Upper lobe of left lung (tissue), 6 donors: ENCODE measurements around the gene U2AF1L4. TPM values are rescaled to one million over a fixed set of nuclear protein-coding genes. Genes with fewer than 3 reads are reported as not detected.
A peak's percentile ranks its signal among the peaks of the same experiment; 100 is the strongest.

Experiments
- ATAC-seq, 2 donors: fragments of 200-7000 bp; cut with Tn5 transposase; one replicate each; pipeline ENCODE4 v1.9.1; 2022; ENCODE audit warnings: mild to moderate bottlenecking in 2 of 2, moderate library complexity in 2 of 2; ENCODE audit not compliant: low FRiP score in 2 of 2
- DNase-seq, 2 donors: peaks; one replicate each; pipeline ENCODE4 v3.0.0-alpha.2; 2019 to 2020
- H3K27ac ChIP-seq, 4 donors: fragments of 200-600 bp; sonication (generic); one replicate each; pipeline ENCODE4 v1.5.1; 2016 to 2019
- H3K27me3 ChIP-seq, 4 donors: fragments of 200-600 bp; sonication (generic); one replicate each; pipeline ENCODE4 v1.5.1; 2017 to 2019
- H3K36me3 ChIP-seq, 4 donors: fragments of 200-600 bp; sonication (generic); one replicate each; pipeline ENCODE4 v1.5.1; 2016 to 2019
- H3K4me1 ChIP-seq, 4 donors: fragments of 200-600 bp; sonication (generic); one replicate each; pipeline ENCODE4 v1.5.1; 2018 to 2019
- H3K4me3 ChIP-seq, 4 donors: fragments of 200-600 bp; sonication (generic); one replicate each; pipeline ENCODE4 v1.5.1; 2017 to 2019; ENCODE audit warnings: mild to moderate bottlenecking in 2 of 4, moderate library complexity in 1 of 4
- H3K9me3 ChIP-seq, 4 donors: fragments of 200-600 bp; sonication (generic); one replicate each; pipeline ENCODE4 v1.5.1; 2018 to 2019
- CTCF ChIP-seq, 6 experiments: fragments of 450-650 bp in 4 of 6; fragments of 200-600 bp in 2 of 6; sonication (generic) in 2 of 6; IDR thresholded peaks; one replicate each; pipeline ENCODE4 v1.5.1; 2016 to 2019; ENCODE audit warnings: antibody characterized with exemption in 6 of 6
- EP300 ChIP-seq, 4 donors: sonication (generic); formaldehyde crosslinking; IDR thresholded peaks; one replicate each; pipeline ENCODE4 v1.5.1; 2017; ENCODE audit warnings: antibody characterized with exemption in 4 of 4, control low read depth in 2 of 4
- POLR2A ChIP-seq, 4 donors: fragments of 450-650 bp; IDR thresholded peaks; one replicate each; pipeline ENCODE4 v1.5.1; 2016 to 2017; ENCODE audit warnings: antibody characterized with exemption in 4 of 4, mild to moderate bottlenecking in 2 of 4
- POLR2AphosphoS5 ChIP-seq, 2 donors: sonication (generic); formaldehyde crosslinking; IDR thresholded peaks; one replicate each; pipeline ENCODE4 v1.5.1; 2017; ENCODE audit warnings: antibody characterized with exemption in 2 of 2
- WGBS, 2 donors: methylation state at CpG; one replicate each; pipeline ENCODE4 v1.1.5; 2017 to 2018; 5-methylcytosine and 5-hydroxymethylcytosine counted together
- total RNA-seq, 6 donors: library from RNA; depleted of rRNA in 4 of 6; stranded (reverse); fragments of >200 nt in 4 of 6; gene quantifications; one replicate each; pipeline versions ENCODE4 v1.1.0 to v1.2.1, GENCODE V29; 2016 to 2021
- donor health status: DM: no; HTN: no; CAD: no; lungs with moderate emphysema.
- donor health status: DM: no; HTN: yes; CAD: no; lungs with severe emphysema.

U2AF1L4 gene
- total RNA-seq, 6 donors from 2014 or later = 8.5 to 157 (median 22.0) TPM

DNA sequence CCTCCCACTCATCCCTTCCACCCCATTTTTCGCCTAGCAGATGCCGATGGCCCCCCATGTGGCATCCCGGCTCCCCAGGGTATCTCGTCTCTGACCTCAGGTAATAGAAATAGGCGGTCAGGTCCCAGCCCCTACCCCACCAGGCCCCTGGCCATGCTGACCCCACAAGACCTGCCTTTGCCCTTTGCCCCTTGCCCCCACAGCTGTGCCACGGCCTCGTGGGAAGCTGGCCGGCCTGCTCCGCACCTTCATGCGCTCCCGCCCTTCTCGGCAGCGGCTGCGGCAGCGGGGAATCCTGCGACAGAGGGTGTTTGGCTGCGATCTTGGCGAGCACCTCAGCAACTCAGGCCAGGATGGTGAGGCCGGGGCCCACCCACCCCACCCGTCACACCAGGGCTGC, 35.5 kb upstream of the U2AF1L4 start:
- TF ChIP-seq EP300 (IDR thresholded peaks at IDR 0.05) (no peak), POLR2A (IDR thresholded peaks at IDR 0.05) (no peak)
- Histone ChIP-seq H3K27me3 (no peaks in the 10 kb centered on the region), H3K4me1 (peaks cover 5 to 11% (median 8%) of the 10 kb centered on the region in 4 donors), H3K9me3 (no peaks in the 10 kb centered on the region), H3K4me3 (no peak overlapping the region), H3K27ac (no peak overlapping the region), H3K36me3 (peaks cover 0 to 46% (median 22%) of the 10 kb centered on the region in 4 donors)
- DNase-seq (peak in 1 of 2 donors; percentile 76), ATAC-seq (no peak)
- 89 to 97% methylated on average over 8 to 20 of the region's 20 CpGs for WGBS, 2 donors

- DNase-seq (no peak), ATAC-seq (no peak)
- H3K27ac ChIP-seq = no peak overlapping the region
- no peaks in the 10 kb centered on the region for H3K9me3 ChIP-seq
- TF ChIP-seq POLR2A (IDR thresholded peaks at IDR 0.05) (no peak), POLR2AphosphoS5 (IDR thresholded peaks at IDR 0.05) (no peak), CTCF (IDR thresholded peaks at IDR 0.05) (no peak), EP300 (IDR thresholded peaks at IDR 0.05) (no peak)
- H3K36me3 ChIP-seq = peaks cover 0 to 41% (median 20%) of the 10 kb centered on the region in 4 donors
- no peak overlapping the region for H3K4me3 ChIP-seq
- H3K4me1 ChIP-seq = peaks cover 6 to 13% (median 10%) of the 10 kb centered on the region in 4 donors
- 90 to 97% methylated on average over 16 of the region's 16 CpGs for WGBS, 2 donors
- no peaks in the 10 kb centered on the region for H3K27me3 ChIP-seq
Observed at GRCh38 chr19:35780058-35780457, 34.8 kb upstream of the U2AF1L4 start.

GRCh38 chr19:35779033-35779432, 33.8 kb upstream of the U2AF1L4 start:
- DNase-seq (no peak), ATAC-seq (no peak)
- H3K27me3 ChIP-seq = no peaks in the 10 kb centered on the region
- H3K36me3 ChIP-seq = peaks cover 0 to 36% (median 18%) of the 10 kb centered on the region in 4 donors
- WGBS, 2 donors = 88 to 95% methylated on average over 8 of the region's 8 CpGs
- H3K27ac ChIP-seq = no peak overlapping the region
- TF ChIP-seq EP300 (IDR thresholded peaks at IDR 0.05) = no peak
- TF ChIP-seq POLR2AphosphoS5 (IDR thresholded peaks at IDR 0.05) = no peak
- no peak for TF ChIP-seq POLR2A (IDR thresholded peaks at IDR 0.05)
- TF ChIP-seq CTCF (IDR thresholded peaks at IDR 0.05) = no peak
- H3K9me3 ChIP-seq = no peaks in the 10 kb centered on the region
- no peak overlapping the region for H3K4me3 ChIP-seq
- peaks cover 10 to 20% (median 14%) of the 10 kb centered on the region in 4 donors for H3K4me1 ChIP-seq

DNA sequence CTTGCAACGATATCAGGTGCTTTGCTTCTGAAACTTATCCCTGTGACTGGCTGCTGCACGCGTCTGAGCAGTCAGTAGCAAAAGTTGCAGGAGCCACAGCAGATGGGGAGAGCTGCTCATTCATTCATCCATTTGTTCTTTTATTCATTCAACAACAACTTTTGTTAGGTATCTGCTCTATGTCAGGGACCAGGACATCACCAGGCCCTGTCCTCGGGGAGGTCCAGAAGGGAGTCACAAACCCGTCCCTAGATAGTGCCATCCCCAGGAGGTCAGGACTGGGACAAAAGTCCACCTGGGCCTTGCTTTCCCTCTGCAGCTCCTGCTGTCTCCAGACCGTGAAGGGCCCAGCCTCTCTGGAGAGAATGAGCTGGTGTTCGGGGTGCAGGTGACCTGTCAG, 32.7 kb upstream of the U2AF1L4 start:
- H3K4me3 ChIP-seq = no peak overlapping the region
- peaks cover 10 to 20% (median 14%) of the 10 kb centered on the region in 4 donors for H3K4me1 ChIP-seq
- no peak overlapping the region for H3K27ac ChIP-seq
- H3K36me3 ChIP-seq = peaks cover 0 to 30% (median 18%) of the 10 kb centered on the region in 4 donors
- 83 to 95% methylated on average over 7 of the region's 7 CpGs for WGBS, 2 donors
- no peaks in the 10 kb centered on the region for H3K9me3 ChIP-seq
- TF ChIP-seq CTCF (IDR thresholded peaks at IDR 0.05) (no peak), POLR2AphosphoS5 (IDR thresholded peaks at IDR 0.05) (no peak), EP300 (IDR thresholded peaks at IDR 0.05) (no peak), POLR2A (IDR thresholded peaks at IDR 0.05) (no peak)
- H3K27me3 ChIP-seq = no peaks in the 10 kb centered on the region
- DNase-seq = no peak
- ATAC-seq = no peak

GRCh38 chr19:35777086-35777841, 32.0 kb upstream of the U2AF1L4 start:
- Histone ChIP-seq H3K4me3 (no peak overlapping the region), H3K27ac (no peak overlapping the region), H3K36me3 (peaks cover 0 to 26% (median 15%) of the 10 kb centered on the region in 4 donors), H3K27me3 (no peaks in the 10 kb centered on the region), H3K4me1 (peaks cover 10 to 20% (median 14%) of the 10 kb centered on the region in 4 donors), H3K9me3 (no peaks in the 10 kb centered on the region)
- DNase-seq = no peak
- 67 to 80% methylated on average over 17 to 19 of the region's 19 CpGs for WGBS, 2 donors
- no peak for ATAC-seq
- TF ChIP-seq POLR2A (IDR thresholded peaks at IDR 0.05) (no peak), CTCF (IDR thresholded peaks at IDR 0.05) (no peak), POLR2AphosphoS5 (IDR thresholded peaks at IDR 0.05) (no peak), EP300 (IDR thresholded peaks at IDR 0.05) (no peak)
